Thyroid gland (tissue), 4 donors: ENCODE data around the gene MYOD1. TPM values are rescaled to one million over a fixed set of nuclear protein-coding genes. Genes with fewer than 3 reads are reported as not detected.

Experiments used
- DNase-seq, 2 donors: peaks; one replicate each; pipeline ENCODE4 v3.0.0-alpha.2; 2019
- H3K27ac ChIP-seq, 3 donors: fragments of 200-600 bp; sonication (generic); 1 replicate in 2 of 3; 2 replicates in 1 of 3; pipeline ENCODE4 v1.5.1; 2016 to 2019; ENCODE audit warnings: mild to moderate bottlenecking in 1 of 3, moderate library complexity in 1 of 3
- H3K27me3 ChIP-seq: fragments of 200-600 bp; sonication (generic); one replicate; pipeline ENCODE4 v1.5.1; 2019
- H3K36me3 ChIP-seq, 2 donors: fragments of 200-600 bp; sonication (generic); one replicate each; pipeline ENCODE4 v1.5.1; 2016 to 2019
- H3K4me1 ChIP-seq, 2 donors: fragments of 200-600 bp; sonication (generic); one replicate each; pipeline ENCODE4 v1.5.1; 2017 to 2019
- H3K4me3 ChIP-seq, 3 donors: fragments of 200-600 bp; sonication (generic); replicated peaks in 1 of 3; 1 replicate in 2 of 3; 2 replicates in 1 of 3; pipeline ENCODE4 v1.5.1; 2016; ENCODE audit warnings: mild to moderate bottlenecking in 1 of 3
- H3K9me3 ChIP-seq: fragments of 200-600 bp; sonication (generic); one replicate; pipeline ENCODE4 v1.5.1; 2017
- POLR2A ChIP-seq, 2 donors: fragments of 450-650 bp; IDR thresholded peaks; one replicate each; pipeline ENCODE4 v1.6.1; 2017; ENCODE audit warnings: antibody characterized with exemption in 2 of 2, mild to moderate bottlenecking in 2 of 2, moderate library complexity in 1 of 2
- WGBS, 2 donors: methylation state at CpG; one replicate each; pipeline ENCODE4 v1.1.5; 2017; 5-methylcytosine and 5-hydroxymethylcytosine counted together
- intact Hi-C: fragments of 100-400 bp; cut with DNase I; formaldehyde crosslinking; loops from one replicate; pipeline ENCODE4 v1.15.1; 2023
- total RNA-seq, 4 donors: library from RNA; depleted of rRNA; stranded (reverse); fragments of >200 nt; gene quantifications; one replicate each; pipeline ENCODE4 v1.2.3, GENCODE V29; 2016
- TF ChIP-seq, protein P1 (sequence below), 6 experiments: fragments of 200-600 bp in 3 of 6; fragments of 450-650 bp in 3 of 6; sonication (generic) in 3 of 6; IDR thresholded peaks; one replicate each; pipeline ENCODE4 v1.5.1; 2016 to 2019; ENCODE audit warnings: antibody characterized with exemption in 6 of 6, mild to moderate bottlenecking in 2 of 6, inconsistent platforms in 1 of 6, moderate library complexity in 1 of 6

Gene MYOD1
- total RNA-seq, 4 donors from 2014 or later: not detected

DNA sequence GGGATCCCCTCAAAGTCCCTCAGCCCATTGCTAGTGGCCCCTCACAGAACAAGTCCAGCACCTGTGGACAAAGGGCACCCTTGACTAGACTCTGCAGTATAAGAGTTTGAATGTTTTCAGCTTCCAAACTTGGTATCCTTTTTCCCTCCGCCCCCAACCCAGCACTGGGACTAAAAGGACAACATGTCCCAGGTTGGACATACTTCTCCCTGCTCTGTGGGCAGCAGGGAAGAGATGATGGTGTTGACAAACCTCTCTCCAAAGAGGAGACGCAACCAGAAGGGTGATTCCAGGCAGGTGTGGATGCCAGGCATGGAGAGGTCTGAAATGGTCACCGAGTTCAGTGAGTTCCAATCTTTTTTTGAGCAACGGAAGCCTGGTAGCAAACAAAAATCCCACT, 4.5 kb upstream of the MYOD1 start:
- no peak for DNase-seq
- no peak overlapping the region for H3K4me3 ChIP-seq
- H3K36me3 ChIP-seq: no peaks in the 10 kb centered on the region
- H3K27me3 ChIP-seq: peaks cover 6% of the 10 kb centered on the region
- no peaks in the 10 kb centered on the region for H3K9me3 ChIP-seq
- peaks cover 0 to 5% of the 10 kb centered on the region in 2 donors for H3K4me1 ChIP-seq
- 82 to 83% methylated on average over 4 of the region's 4 CpGs for WGBS, 2 donors
- intact Hi-C loops: no loop called here
- no peak overlapping the region for H3K27ac ChIP-seq
- TF ChIP-seq POLR2A (IDR thresholded peaks at IDR 0.05): no peak
- TF ChIP-seq, protein P1, sequence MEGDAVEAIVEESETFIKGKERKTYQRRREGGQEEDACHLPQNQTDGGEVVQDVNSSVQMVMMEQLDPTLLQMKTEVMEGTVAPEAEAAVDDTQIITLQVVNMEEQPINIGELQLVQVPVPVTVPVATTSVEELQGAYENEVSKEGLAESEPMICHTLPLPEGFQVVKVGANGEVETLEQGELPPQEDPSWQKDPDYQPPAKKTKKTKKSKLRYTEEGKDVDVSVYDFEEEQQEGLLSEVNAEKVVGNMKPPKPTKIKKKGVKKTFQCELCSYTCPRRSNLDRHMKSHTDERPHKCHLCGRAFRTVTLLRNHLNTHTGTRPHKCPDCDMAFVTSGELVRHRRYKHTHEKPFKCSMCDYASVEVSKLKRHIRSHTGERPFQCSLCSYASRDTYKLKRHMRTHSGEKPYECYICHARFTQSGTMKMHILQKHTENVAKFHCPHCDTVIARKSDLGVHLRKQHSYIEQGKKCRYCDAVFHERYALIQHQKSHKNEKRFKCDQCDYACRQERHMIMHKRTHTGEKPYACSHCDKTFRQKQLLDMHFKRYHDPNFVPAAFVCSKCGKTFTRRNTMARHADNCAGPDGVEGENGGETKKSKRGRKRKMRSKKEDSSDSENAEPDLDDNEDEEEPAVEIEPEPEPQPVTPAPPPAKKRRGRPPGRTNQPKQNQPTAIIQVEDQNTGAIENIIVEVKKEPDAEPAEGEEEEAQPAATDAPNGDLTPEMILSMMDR (IDR thresholded peaks at IDR 0.05): no peak

GRCh38 chr11:17716807-17717206, 2.6 kb upstream of the MYOD1 start:
- Histone ChIP-seq H3K4me3 (no peak overlapping the region), H3K9me3 (no peaks in the 10 kb centered on the region), H3K27ac (no peak overlapping the region), H3K4me1 (peaks cover 0 to 15% of the 10 kb centered on the region in 2 donors), H3K27me3 (peaks cover 24% of the 10 kb centered on the region), H3K36me3 (no peaks in the 10 kb centered on the region)
- TF ChIP-seq POLR2A (IDR thresholded peaks at IDR 0.05): no peak
- TF ChIP-seq, protein P1 (IDR thresholded peaks at IDR 0.05): no peak
- 84 to 85% methylated on average over 2 of the region's 2 CpGs for whole genome bisulfite sequencing, 2 donors
- intact Hi-C loops: no loop called here
- no peak for DNase-seq

GRCh38 chr11:17718015-17718414, 1.4 kb upstream of the MYOD1 start:
- intact Hi-C loops: no loop called here
- no peaks in the 10 kb centered on the region for H3K9me3 ChIP-seq
- peaks cover 0 to 15% of the 10 kb centered on the region in 2 donors for H3K4me1 ChIP-seq
- WGBS, 2 donors: 52 to 80% methylated on average over 5 to 7 of the region's 7 CpGs
- no peak overlapping the region for H3K4me3 ChIP-seq
- DNase-seq: no peak
- H3K27me3 ChIP-seq: peaks cover 30% of the 10 kb centered on the region
- no peak overlapping the region for H3K27ac ChIP-seq
- no peaks in the 10 kb centered on the region for H3K36me3 ChIP-seq
- TF ChIP-seq, protein P1 (IDR thresholded peaks at IDR 0.05): no peak
- no peak for TF ChIP-seq POLR2A (IDR thresholded peaks at IDR 0.05)

- Histone ChIP-seq H3K27me3 (peaks cover 30% of the 10 kb centered on the region), H3K4me3 (no peak overlapping the region), H3K9me3 (no peaks in the 10 kb centered on the region), H3K4me1 (peaks cover 0 to 15% of the 10 kb centered on the region in 2 donors), H3K27ac (no peak overlapping the region), H3K36me3 (no peaks in the 10 kb centered on the region)
- intact Hi-C loops: no loop called here
- no peak for TF ChIP-seq POLR2A (IDR thresholded peaks at IDR 0.05)
- TF ChIP-seq, protein P1 (IDR thresholded peaks at IDR 0.05): no peak
- WGBS, 2 donors: 7 to 10% methylated on average over 16 of the region's 16 CpGs
- DNase-seq: no peak
Observed at GRCh38 chr11:17718510-17718962, 835 bp upstream of the MYOD1 start.

DNA sequence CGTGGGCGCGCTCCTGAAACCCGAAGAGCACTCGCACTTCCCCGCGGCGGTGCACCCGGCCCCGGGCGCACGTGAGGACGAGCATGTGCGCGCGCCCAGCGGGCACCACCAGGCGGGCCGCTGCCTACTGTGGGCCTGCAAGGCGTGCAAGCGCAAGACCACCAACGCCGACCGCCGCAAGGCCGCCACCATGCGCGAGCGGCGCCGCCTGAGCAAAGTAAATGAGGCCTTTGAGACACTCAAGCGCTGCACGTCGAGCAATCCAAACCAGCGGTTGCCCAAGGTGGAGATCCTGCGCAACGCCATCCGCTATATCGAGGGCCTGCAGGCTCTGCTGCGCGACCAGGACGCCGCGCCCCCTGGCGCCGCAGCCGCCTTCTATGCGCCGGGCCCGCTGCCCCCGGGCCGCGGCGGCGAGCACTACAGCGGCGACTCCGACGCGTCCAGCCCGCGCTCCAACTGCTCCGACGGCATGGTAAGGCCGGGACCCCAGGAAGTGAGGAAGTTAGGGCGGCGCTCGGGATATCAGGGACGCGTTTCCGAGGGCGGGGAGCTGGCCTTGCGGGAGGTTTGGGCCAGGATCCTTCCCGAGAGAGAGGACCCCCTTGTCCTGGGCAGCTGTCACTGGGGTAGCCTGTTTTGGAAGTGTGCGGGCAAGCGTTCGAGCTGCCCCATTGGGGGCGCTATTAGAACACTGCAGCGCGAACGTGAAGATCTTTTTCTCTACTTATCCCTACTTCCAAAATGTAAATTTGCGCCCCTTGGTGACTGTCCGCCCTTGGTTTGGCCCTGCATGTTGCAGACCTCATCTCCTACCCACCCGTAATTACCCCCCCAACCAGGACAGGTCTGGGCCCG, 796 bp downstream of the MYOD1 start:
- no peaks in the 10 kb centered on the region for H3K9me3 ChIP-seq
- no peaks in the 10 kb centered on the region for H3K36me3 ChIP-seq
- WGBS, 2 donors: 4% methylated on average over 47 of the region's 85 CpGs; no CpG with 5 or more reads in 1 of the 2 donors
- no peak overlapping the region for H3K4me3 ChIP-seq
- TF ChIP-seq POLR2A (IDR thresholded peaks at IDR 0.05): no peak
- TF ChIP-seq, protein P1 (IDR thresholded peaks at IDR 0.05): no peak
- peaks cover 0 to 15% of the 10 kb centered on the region in 2 donors for H3K4me1 ChIP-seq
- no peak overlapping the region for H3K27ac ChIP-seq
- H3K27me3 ChIP-seq: peaks cover 30% of the 10 kb centered on the region
- intact Hi-C loops: no loop called here
- DNase-seq: no peak
